DOHH2 (cell line): ENCODE data around the gene SLX4IP.

ENCODE experiments used
- EZH2phosphoT487 ChIP-seq: fragments of 200-600 bp; sonication (generic); IDR thresholded peaks from 2 replicates; pipeline ENCODE4 v1.6.1; 2017; ENCODE audit warnings: borderline replicate concordance, mild to moderate bottlenecking, antibody characterized with exemption, low read length, moderate library complexity, mixed read lengths
- TF ChIP-seq, protein P1 (sequence below): fragments of 200-600 bp; sonication (generic); IDR thresholded peaks from one replicate; pipeline ENCODE4 v1.5.1; 2014; ENCODE audit warnings: antibody characterized with exemption, mild to moderate bottlenecking, low read depth, low read length; ENCODE audit not compliant: poor library complexity, severe bottlenecking

DNA sequence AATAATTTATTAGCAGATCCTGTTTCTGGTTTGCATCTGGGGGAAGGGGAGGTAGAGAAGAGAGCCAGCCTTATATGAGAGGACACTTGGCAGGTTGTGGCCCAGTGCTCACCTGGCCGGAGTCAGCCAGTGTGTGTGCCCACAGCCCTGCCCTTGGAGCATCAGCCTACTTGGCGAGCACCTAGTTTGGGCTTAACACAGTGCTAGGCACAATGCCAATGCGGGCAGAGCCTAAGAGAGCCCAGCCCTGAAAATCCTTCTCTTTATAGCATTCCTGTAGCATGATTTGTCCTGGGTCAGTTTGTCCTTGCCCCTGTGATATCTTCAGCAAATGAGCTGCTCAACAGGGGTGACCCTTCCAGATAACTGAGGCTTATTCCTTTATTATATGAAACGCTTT lies 73.0 kb downstream of the SLX4IP start:
- TF ChIP-seq, protein P1, sequence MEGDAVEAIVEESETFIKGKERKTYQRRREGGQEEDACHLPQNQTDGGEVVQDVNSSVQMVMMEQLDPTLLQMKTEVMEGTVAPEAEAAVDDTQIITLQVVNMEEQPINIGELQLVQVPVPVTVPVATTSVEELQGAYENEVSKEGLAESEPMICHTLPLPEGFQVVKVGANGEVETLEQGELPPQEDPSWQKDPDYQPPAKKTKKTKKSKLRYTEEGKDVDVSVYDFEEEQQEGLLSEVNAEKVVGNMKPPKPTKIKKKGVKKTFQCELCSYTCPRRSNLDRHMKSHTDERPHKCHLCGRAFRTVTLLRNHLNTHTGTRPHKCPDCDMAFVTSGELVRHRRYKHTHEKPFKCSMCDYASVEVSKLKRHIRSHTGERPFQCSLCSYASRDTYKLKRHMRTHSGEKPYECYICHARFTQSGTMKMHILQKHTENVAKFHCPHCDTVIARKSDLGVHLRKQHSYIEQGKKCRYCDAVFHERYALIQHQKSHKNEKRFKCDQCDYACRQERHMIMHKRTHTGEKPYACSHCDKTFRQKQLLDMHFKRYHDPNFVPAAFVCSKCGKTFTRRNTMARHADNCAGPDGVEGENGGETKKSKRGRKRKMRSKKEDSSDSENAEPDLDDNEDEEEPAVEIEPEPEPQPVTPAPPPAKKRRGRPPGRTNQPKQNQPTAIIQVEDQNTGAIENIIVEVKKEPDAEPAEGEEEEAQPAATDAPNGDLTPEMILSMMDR = no peak
- TF ChIP-seq EZH2phosphoT487 = no peak
